HG02840 (cell line): Measurements from ENCODE around the gene OR2C1.

Experiments
- ATAC-seq: cut with Tn5 transposase; IDR thresholded peaks from one replicate; pipeline ENCODE4 v1.9.1; 2021; ENCODE audit warnings: mild to moderate bottlenecking, moderate library complexity, moderate number of reproducible peaks; ENCODE audit not compliant: unreplicated experiment, low FRiP score

The OR2C1 gene

DNA sequence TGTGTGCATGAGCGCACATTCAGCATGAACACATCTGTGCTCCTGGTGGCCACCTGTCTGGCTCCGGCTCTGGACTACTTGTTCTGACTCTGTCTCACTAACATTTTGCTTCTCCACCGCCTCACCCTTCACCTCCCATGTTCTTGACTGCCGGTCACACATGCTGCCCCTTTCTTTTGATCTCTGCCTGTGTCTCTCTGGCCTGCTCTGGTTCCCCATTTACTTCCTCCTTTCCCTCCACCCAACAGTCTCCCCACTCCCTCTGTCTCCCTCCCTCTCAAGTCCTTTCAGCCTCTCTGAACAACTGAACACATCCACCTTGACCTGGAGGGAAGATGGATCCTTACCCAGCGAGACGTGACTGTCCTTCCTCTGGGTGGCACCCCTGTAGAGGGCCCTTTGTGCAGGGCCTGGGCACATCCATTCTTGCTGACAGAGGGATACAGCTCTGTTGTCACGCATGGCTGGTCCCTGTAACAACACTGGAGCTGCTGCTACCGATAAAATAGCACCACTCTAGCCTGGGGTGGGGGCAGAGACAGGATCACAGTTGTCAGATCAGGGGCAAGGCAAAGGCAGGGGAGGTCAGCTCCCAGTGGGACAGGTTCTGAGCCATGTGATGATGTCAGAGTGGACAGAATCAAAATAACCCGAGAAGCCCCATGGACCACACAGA lies 34.1 kb downstream of the OR2C1 start:
- no peak for ATAC-seq

DNA sequence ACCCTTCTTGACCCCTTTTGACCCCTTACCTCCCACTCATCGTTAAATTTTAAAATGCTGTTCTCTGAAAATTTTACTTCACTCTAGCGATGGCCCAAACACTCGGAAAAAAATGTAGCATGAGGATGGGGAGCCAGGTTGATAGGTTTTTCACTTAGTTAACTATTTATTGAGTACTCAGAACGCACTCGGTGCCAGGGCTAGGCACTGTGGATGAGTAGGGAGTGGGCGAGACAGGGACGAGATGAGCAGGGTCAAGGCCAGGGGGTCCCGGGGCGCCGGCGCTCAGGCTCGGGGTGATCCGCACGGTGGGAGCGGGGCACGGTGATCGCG lies 44.7 kb downstream of the OR2C1 start:
- no peak for ATAC-seq

DNA sequence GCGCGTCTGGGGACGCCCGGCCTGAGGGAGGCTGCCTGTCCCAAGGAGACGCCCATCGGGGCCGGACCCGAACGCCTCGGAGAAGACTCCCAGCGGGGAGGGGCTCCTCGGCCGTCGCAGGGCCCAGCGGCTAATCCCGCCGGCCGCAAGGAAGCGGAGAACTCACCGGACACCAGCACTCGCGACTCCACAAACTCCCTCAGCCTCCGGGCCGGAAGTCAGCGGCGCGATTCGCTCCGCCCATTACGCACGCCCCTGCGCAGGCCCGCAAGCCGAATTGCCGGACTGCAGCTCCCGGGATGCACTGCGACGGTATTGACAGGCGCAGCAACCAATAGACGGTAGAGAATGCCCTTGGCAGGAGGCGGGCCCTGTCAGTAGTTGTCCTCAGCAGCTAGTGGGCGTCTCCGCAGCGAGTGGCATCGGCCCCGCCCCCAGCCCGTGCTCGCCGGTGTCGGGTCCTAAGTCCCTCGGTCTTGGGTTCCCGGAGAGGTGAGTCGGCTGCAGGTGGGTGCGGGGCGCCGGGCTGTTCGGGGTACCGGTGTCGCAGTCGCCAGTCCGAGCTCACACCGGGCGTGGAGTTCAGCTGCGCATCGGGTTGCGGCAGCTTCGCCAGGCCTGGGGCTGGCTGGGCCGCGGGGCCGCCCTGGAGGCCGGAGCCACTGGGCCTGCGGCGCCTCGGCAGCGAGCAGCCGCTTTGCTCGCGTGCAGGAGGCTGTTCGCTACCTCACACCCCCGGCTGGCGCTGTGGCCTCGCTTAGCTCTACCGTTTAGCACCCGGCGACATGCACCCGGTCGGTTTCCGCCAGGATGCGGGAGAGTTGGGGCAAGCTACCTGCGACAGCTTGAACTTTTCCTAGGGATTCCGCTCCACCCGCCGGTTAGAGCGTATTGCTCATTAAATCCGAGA lies 45.3 kb downstream of the OR2C1 start, which contains the start of the genes ZNF174 and ZSCAN32:
Gene ZNF174, plus strand, starts transcription at position 437 of the 910 bp plus-strand sequence. CDS start 790 bp downstream, outside the sequence.
Gene ZSCAN32, minus strand, starts transcription at position 226 of the 910 bp plus-strand sequence. CDS start 3,447 bp downstream, outside the sequence.
- ATAC-seq, result peak; percentile 98

DNA sequence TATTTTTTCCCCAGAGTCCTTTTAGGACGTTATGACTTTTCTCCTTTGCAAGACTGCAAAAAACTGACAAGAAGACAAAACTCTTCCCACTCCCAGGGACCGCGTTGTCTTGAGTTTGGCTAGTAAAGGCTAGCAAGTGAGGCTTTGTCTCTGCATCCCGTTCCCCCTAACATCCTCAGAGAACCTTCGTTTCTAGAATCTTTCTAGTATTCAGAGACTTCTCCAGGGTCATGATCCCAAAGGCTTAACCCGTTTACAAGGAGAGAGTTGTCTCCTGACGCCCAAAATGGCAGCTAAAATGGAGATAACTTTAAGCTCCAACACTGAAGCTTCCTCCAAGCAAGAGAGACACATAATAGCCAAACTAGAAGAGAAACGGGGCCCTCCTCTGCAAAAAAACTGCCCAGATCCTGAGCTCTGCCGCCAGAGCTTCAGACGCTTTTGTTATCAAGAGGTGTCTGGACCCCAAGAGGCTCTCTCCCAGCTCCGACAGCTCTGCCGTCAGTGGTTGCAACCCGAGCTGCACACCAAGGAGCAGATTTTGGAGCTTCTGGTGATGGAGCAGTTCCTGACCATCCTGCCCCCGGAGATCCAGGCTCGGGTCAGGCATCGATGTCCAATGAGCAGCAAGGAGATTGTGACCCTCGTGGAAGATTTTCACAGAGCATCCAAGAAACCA lies 46.2 kb downstream of the OR2C1 start:
- ATAC-seq, result no peak
